Gastrocnemius medialis (tissue), 4 donors: ENCODE measurements around the gene MALL.
"Not testable (repeated sequence)": the region's sequence is repeated elsewhere in the genome, so short reads cannot be mapped to it uniquely, and the experiment has no call there.

Source experiments
- CTCF ChIP-seq, 5 experiments: fragments of 450-650 bp in 3 of 5; fragments of 200-600 bp in 2 of 5; sonication (generic) in 2 of 5; IDR thresholded peaks in 4 of 5; conservative IDR thresholded peaks in 1 of 5; 1 replicate in 4 of 5; 2 replicates in 1 of 5; pipeline ENCODE4 v1.5.1; 2016 to 2019; ENCODE audit warnings: antibody characterized with exemption in 5 of 5, mild to moderate bottlenecking in 3 of 5, moderate library complexity in 3 of 5
- POLR2A ChIP-seq, 2 donors: fragments of 450-650 bp; IDR thresholded peaks; one replicate each; pipeline ENCODE4 v1.6.1; 2017; ENCODE audit warnings: antibody characterized with exemption in 2 of 2, mild to moderate bottlenecking in 2 of 2, moderate library complexity in 2 of 2

- not testable (repeated sequence) for TF ChIP-seq CTCF (IDR thresholded peaks at IDR 0.05 in 4 of 5, conservative IDR thresholded peaks at IDR 0.05 in 1 of 5); POLR2A (IDR thresholded peaks at IDR 0.05)
These were observed 61.9 kb downstream of the MALL start for GRCh38 chr2:110053688-110054087.
